GM18511 (cell line): ENCODE measurements around the gene NTN1.

Experiments used
- ATAC-seq: cut with Tn5 transposase; IDR thresholded peaks from one replicate; pipeline ENCODE4 v1.9.1; 2021; ENCODE audit warnings: mild to moderate bottlenecking, moderate library complexity; ENCODE audit not compliant: unreplicated experiment

NTN1 gene

DNA sequence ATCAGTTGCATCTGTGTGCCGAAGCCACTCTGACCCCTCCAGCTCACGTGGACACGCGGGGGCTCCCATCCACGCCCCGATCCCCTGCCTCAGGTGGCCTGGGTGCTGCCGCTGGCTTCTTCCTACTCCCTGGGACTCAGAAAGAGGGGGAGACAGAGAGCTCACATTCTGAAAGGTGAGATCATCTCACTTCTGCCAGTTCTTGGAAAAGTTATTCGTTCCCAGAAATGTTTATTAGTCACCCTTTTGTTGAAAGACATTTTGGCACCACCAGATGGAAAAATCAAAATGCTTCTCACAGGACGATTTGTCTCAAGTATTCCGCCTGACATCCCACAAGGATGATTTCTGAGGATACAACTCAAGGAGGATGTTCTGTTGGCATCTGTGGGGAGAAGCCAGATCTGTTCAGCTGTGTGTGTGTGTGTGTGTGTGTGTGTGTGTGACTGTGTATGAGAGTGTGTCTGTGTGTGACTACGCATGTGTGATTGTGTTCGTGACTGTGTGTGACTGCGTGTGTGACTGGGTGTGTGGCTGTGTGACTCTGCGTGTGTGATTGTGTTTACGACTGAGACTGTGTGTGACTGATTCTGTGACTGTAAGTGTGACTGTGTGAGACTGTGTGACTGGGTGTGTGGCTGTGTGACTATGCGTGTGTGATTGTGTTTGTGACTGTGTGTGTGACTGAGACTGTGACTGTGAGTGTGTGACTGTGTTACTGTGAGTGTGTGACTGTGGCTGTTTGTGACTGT, 207.3 kb downstream of the NTN1 start:
- ATAC-seq = no peak

DNA sequence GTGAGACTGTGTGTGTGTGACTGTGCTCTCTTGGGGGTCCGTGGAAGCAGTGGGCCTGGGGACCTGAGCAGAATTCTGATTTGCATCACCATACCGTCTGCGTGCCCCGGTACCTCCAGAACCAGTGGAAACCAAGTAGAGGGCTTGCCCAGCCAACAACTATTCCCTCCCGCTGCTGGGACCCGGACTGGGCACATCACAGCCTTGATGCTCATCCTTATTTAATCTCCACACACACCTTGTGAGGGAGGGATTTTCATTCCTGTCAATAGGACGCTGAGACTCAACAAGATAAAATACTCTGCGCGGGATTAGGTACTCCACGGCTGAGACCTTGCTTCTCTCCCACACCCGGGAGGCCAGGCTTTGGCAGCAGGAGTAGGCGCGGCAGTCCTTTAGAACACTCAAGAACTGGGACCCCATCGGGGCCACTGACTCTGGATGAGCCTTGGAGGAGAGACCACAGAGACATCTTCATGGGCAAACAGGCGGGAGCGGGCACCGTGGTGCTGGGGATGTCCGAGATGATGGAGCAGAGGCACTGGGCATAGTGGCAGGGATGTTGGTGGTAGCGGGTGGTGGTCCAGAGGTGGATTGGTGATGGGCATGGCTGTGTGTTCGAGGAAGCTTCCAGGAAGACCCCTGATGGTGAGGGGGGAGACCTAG, 208.0 kb downstream of the NTN1 start:
- ATAC-seq = no peak

DNA sequence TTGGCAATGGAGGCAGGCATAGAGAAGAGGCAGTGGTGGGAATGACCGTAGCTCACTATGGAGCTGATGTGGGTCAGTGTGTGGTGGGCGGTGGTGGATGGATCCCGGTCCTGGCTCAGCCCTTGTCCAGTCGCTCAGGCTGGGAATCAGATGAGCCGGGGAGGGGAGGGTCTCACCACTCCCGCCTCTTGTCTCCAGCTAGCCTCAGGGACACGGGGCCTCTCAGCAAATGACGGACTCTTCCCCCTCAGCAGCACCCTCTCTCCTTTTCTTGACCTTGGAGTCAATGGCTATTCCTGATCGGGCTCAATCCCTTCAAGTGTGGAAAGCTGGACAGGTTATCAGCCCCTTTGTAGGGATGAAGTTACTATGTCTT, 208.5 kb downstream of the NTN1 start:
- ATAC-seq = no peak

DNA sequence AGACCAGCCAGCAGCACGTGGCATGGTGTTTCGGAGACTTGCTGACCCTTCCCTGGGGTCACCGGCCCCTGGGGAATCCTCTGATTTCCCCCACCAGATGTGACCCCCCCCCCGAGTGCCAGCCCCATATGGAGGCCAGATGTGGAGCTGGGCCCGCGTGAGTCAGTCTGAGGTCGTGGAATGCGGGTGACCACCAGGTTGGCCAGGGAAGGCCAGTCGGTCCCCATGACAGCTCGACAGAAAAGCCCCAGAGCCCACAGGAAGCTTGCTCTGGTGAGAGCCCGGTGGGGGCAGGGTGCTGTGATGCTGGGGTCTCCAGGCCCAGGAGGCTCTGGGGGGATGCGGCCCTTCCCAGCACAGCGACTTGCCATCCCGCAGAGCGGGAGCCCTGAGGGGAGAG, 209.0 kb downstream of the NTN1 start:
- ATAC-seq = no peak

DNA sequence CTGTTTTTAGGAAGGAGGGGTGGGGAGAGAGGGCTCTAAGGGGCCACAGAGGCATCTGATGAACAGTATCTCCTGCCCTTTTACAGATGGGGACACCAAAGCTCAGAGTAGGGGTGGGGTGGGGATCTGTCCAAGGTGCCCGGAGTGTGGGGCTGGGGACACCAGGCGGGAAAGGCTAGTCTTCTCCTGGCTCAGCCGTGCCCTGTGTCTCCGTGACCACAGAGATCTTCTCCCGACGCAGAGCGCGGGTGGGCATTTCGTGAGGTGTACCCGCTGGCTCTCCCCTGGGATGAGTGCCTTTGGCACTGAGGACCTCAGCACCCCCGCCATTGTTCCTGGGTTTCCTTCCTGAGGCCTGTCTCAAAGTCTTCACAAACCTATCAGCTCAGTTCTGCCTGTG, 209.6 kb downstream of the NTN1 start:
- no peak for ATAC-seq

DNA sequence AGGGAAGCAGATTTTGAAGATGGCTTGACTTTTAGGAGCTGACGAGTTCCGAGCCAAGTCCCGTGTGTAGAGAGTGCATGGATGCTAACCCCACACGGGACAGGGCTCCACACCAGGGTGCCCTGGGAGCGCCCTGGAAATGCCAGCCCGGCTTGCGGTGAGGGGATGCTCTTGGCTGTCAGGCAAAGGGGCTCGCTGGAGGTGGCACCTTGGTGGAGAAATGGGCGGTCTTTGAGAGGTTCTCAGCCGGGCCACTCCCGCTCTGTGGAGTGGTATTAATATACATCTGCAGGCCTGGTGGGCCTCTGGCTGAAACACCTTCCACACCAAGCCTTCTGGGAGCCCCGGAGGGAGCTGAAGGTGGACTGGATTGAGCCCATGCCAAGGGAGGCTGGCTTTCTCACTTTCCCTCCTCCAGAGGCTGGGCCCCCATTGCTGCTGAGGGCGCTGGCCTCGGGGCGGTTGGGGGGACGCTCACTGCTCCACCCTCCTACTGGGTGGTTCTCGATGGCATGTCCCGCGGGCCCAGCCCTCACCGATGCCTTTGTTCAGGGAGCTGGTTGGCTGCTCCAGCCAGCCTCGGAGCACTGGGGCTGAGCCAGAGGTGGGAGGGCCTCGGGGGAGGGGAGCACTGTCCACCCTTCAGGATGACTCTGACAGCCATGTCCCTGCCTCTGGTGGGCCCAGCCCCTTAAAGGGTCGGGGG, 210.3 kb downstream of the NTN1 start:
- no peak for ATAC-seq

DNA sequence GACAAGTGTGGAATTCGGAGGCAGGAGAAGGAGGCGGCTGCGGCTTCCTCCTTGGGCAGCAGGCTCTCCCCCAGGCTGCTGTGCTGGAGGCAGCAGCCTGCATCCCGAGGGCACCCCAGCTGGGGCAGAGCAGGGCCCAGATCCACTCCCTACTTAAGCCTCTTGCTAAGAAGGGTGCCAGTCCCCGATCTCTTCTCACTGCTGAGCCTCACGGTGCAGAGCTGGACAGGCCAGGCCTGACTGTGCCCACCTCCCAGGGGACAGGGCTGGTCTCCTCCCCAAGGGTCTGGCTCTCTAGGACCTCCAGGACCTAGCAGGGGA, 210.8 kb downstream of the NTN1 start:
- ATAC-seq = no peak

DNA sequence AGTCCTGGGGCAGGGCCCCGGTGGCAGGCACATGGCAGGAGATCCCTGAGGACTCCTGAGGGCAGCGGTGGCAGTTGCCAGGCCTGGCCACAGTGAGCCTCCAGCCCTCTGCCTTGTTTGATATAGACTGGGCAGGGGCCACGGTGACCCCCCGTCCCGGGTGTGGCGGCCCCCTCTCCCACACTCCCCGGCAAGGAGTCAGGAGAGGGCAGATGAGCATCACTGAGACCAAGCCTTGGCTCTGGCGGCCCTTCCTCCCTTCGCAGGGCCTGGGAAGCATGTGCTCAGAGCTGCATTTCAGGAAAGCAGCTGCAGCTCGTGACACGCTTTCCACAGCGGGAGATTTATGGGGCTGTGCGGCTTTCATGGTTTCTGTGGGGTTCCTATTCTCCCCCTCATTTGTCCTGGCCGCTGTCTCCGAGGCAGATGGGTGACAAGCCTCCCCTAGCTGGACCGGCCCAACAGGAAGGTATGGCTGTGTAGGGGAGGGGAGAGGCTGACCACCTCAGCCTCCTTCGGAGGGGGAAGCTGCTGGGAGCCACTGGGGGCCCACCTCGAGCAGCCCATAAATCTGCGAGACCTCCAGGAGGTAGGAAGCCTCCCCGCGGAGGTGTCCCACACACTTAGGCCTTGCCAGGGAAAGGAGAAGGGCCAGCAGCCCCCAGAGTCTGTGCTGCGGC, 211.4 kb downstream of the NTN1 start:
- ATAC-seq = no peak

DNA sequence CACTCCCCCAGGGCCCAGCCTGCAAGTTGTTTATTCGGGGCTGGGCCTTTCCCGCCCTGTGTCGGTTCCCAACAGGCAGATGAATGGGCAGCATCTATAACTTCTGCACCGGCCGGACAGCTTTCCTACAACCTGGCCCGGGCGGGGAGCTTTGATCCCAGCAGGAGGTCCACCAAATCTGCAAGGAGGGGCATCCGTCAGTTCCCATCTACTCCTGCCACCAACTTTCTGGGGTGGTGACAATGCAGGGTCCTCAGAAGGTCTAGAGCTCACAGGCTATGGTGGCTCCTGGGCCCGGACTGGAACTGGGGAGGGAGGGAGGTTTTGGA, 211.9 kb downstream of the NTN1 start:
- no peak for ATAC-seq

DNA sequence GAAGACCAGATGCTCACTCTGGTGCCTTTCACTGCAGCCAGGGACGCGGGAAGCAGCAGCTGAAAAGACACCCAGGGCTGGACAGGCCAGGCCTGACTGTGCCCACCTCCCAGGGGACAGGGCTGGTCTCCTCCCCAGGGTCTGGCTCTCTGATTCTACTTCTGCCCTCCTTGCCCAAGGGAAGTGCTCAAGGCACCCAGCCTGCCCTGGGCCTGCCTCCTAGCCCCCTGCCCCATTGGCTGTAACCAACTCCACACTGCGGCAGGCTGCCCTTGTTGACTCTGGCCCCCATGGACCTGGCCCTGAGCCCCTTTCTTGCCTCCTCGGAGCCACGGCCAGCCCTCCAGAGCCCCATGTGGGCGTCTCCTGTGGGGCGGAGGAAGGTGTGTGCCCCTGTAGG, 212.5 kb downstream of the NTN1 start:
- ATAC-seq = no peak

DNA sequence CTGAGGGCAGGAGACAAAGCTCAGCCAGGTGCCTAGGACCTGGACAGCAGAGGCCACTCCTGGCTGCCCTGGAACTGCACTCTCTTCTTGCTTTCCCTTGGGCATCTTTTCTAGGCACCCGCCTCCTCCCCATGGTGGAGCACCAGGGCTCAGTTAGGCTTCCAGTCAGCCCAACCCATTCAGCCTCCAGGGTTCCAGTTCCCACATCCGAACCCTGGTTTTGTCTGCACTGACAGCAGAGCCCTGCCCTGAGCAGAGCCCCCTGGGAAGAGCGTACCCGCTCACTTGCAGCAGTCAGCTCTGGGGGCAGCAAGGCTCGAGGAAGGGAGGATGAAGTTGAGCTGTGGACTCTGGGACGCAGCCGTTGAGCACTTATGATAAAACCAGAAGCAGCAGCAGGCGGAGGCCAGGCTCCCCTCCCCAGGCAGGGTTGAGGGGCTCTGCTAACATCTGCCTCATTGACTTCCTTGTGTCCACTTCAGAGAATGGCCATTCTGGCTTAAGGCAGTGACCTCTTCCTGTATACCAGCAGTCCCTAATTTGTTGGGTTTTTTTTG, 213.2 kb downstream of the NTN1 start:
- no peak for ATAC-seq

DNA sequence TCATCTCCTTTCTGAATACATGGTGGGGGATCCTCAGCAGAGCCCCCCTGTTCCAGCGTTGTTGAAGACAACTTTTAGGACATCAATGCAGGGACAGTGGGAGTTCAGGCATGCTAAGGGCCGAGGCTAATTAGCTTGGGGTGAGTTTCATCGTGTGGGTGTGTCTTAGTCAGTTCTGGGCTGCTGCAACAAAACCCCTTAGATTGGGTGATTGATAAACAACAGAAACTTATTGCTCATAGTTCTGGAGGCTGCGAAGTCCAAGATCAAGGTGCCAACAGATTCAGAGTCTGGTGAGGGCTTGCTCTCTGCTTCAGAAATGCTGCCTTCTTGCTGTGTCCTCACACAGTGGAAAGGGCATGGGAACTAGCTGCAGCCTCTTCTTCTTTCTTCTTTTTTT, 214.0 kb downstream of the NTN1 start:
- no peak for ATAC-seq

DNA sequence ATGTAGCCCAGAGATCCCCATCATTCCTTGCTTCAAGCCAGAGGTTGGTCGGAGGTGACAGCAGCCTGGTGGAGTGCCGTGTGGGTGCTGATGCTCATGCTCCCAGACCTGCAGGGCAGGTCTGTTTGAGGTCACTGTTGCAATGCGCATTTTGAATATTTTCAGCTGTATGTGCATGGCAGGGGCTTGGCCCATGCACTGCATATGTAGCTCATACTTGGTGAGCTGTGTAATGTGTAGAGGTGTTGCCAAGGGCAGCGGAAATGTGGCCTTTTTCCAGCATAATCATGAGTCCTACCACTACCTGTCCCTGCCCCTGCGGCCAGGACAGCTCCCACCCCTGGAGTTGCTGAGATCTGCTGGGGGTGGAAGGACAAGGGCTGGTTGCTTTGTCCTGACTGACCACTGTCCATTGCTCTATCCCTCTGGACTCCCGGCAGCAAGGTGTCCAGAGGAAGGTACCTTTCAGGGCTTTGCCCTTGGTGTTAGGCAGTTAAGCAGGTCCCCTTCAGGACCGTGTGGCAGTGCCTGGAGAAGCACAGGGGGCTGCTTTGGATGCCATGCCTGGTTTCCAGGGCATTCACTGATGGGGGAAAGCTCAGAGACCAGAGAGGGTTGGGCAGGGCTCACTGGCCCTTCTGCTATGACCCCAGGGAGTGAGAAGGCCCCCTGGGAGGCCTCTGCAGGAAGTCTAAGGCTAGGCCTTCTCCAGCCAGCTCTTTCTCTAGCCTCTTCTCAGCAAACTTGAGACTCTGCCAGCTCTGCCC, 215.2 kb downstream of the NTN1 start:
- no peak for ATAC-seq

DNA sequence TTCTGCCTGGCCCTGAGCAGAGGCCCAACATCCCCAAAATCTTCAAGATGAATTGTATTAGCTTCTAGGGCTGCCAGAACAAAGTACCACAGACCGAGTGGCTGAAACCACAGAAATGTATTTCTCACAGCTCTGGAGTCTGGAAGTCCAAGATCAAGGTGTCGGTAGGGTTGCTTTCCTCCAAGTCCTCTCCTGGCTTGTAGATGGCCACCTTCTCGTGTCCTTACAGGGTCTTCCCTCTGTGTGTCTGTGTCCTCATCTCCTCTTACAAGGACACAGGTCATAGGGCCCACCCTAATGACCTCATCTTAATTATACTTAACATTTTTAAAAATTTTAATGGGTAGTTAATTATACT, 215.7 kb downstream of the NTN1 start:
- ATAC-seq = no peak

DNA sequence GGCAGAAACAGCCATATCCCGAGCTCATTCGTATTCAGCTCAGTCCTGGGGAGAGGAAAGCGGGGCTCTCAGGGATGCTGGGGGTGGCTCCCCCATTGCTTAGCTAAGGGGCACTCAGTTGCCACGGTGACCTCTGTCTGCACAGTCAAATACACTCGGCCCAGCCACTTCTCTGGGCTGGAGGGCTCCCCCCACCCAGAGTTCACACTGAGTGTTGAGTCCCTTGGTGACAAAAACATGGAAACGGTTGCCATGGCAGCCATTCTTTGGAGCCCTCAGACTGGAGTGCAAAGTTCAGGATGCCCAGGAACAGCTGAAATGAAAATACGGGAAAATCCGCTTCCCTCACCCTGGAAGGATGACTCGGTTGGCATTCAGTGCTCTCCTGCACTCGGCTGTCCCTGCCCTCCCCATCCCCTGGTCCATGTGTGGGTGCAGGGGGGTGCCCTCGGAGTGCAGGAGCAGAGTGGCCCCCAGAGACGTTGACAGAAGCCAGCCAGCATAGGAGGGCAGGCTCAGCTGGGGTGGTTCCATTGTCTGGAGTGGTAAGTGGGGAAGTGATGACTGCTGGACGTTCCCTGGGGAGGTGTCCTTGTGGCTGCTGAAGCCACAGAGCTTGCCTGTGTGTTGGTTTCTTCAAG, 216.5 kb downstream of the NTN1 start:
- no peak for ATAC-seq

DNA sequence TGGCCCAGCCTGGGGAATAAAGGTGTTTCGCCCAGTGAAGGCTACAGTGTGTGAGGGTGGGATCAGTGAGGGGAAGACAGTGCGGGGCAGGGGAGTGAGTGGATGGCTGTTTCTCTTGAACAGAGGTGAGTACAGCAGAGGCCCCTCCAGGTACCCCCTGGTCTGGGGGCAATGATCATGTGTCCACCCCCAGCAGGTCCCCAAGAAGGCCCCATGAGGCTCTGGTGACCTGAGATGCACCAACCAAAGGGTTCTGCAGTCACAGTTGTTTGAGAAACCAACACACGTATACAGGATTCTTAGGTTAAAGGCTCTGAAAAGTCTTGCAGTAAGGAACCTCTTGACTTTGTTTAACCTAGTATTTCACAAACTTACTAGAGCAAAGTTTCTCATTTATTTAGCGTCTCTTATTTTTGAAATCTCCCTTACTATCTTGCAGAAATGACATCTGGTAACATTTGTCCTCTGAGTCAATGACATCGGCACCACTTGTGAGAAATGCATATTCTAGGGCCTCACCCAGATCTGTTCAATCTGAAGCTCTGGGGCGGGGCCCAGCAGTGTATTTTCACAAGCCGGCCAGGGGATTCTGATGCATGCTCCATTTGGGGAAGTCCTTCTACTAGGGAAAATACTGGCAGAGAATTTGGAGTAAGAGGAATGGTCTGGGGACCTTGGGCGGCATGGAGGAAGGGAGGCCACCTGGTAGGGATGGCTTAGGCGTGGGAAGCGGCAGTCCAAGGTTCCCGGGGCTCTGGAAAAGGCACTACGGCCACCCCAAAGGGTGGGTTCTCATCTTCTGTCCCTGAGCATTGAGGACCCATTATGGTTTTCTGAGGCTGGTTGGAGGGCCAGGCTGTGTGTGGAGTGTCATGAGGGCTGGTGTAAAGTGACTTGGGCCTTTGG, 217.3 kb downstream of the NTN1 start:
- no peak for ATAC-seq

DNA sequence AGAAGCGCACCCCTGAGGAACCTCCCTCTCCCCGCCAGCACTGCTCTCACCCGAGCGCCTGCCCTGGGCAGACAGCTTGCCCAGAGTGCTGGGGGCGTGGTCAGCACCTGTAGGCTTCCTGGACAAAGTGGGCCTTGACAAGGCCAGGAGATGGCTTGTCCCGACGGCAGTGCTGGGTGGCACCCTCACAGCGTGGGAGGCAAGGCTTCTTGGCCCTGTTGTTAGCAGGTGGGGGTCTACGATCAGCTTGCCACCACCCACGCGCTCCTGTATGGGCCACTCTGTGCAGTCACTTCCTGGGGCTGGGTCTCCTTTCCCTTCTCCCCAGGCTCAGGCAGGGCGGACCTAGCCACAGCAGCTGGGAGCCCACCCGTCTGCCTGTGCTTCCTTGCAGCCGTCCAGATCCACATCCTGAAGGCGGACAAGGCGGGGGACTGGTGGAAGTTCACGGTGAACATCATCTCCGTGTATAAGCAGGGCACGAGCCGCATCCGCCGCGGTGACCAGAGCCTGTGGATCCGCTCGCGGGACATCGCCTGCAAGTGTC, 218.0 kb downstream of the NTN1 start:
- ATAC-seq = peak; percentile 13

DNA sequence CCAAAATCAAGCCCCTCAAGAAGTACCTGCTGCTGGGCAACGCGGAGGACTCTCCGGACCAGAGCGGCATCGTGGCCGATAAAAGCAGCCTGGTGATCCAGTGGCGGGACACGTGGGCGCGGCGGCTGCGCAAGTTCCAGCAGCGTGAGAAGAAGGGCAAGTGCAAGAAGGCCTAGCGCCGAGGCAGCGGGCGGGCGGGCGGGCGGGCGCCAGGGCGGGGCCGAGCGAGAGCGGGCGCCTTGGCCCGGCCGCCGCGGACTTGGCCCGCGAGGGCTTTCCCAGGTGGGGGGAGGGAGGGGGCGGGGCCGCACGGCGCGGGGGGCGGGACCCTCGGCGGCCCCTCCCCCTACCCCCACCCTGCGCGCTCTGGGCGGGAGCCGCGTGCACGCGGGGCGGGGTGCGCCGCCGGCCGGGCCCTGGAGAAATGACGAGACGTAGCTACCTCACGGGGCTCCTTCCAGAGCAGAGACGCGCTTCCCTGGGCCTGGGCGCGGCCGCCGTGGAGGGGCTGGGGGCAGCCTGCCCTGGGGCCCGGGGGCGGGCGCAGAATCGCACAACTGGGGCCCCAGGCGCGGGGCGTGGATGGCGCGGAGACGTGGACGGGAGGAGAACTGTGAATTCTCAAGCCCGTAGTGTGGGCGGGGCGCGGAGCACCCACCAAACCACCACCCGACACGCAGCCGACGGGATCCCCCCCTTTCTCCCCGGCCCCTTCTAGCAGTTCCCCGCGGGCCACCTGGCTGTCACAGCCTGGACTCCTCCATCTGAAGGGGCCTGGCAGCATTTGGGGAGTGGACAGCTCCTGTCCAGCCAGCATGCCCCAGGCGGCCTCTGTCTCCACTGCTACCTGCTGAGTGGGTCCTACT, 218.7 kb downstream of the NTN1 start:
- ATAC-seq = peak; percentile 63
